Stimulated activated memory B cell treated with anti-CD40 and anti-IgM and Interleukin-4, amounts not matched to agents 10 μg/mL and 1 μg/mL and 100 μg/mL, for 72 hours (primary cell): ENCODE measurements around the gene CABP1.

Experiments
- ATAC-seq: fragments of 150-1000 bp; cut with Tn5 transposase; 2 replicates; pipeline ENCODE4 v1.10.0; 2021
- H3K27ac Mint-ChIP-seq: one replicate; pipeline ENCODE4 v1.8.0; 2022; ENCODE audit warnings: mild to moderate bottlenecking, mixed read lengths
- H3K27me3 Mint-ChIP-seq: one replicate; pipeline ENCODE4 v1.8.0; 2022; ENCODE audit warnings: mixed read lengths
- H3K36me3 Mint-ChIP-seq: one replicate; pipeline ENCODE4 v1.8.0; 2022; ENCODE audit warnings: mixed read lengths
- H3K4me1 Mint-ChIP-seq: one replicate; pipeline ENCODE4 v1.8.0; 2022; ENCODE audit warnings: mixed read lengths
- H3K4me3 Mint-ChIP-seq: one replicate; pipeline ENCODE4 v1.8.0; 2022; ENCODE audit warnings: mild to moderate bottlenecking, moderate library complexity, mixed read lengths
- H3K9me3 Mint-ChIP-seq: one replicate; pipeline ENCODE4 v1.8.0; 2022; ENCODE audit warnings: mixed read lengths

The CABP1 gene

DNA sequence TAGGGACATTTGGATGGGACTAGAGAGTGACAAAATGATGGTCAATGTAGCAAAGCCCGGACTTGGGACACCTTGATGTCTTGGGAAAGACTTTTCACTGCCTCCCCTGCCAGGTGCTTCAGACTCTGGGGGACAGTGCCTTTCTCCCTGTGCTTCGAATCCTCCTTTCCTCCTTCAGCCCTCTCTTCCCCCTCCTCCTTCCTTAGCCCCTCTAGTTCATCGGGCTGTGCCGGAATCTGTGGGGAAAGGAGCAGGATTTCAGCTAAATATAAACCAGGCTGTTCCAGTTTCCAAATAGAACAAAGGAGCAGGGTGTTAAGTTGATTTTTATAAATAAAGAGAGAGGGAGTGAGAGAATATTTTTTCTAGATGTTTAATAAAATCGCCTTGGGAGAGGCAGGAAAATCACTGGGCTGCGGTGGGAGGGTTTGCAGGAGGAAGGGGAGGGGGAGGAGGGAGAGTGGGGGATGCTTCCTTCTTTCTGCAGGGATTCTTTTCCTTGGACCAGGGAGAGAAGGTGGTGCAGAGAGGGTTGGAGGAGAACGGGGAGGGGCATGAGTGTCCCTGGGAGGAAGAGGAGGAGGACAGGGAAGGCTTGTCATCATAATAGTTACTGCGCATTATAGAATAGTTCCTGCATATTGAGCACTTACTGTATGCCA, 21.3 kb upstream of the CABP1 start:
- Mint-ChIP-seq H3K27ac (no peak overlapping the region), H3K9me3 (no peaks in the 10 kb centered on the region), H3K4me3 (no peak overlapping the region), H3K27me3 (peaks cover 47% of the 10 kb centered on the region), H3K4me1 (no peaks in the 10 kb centered on the region), H3K36me3 (no peaks in the 10 kb centered on the region)
- no peak for ATAC-seq

DNA sequence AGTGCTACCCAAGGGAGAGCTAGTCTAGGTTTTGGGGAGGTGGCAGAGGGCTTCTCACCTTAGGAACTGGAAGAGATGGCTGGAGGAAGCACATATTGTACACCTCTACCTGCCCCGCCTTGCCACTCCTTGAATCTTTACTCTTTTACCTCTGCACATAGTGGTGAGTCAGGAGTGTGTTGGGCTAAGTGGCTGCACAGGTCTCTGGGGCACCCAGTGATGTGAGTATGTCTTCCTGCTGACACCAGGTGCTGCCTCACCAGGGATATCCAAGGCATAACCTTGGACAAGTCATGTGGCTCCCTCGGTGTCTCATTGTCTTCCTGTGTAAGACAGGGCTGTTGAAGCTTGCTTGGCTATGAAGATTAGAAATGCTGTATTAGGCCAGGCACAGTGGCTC, 19.8 kb upstream of the CABP1 start:
- Mint-ChIP-seq H3K4me1 (no peaks in the 10 kb centered on the region), H3K36me3 (no peaks in the 10 kb centered on the region), H3K9me3 (no peaks in the 10 kb centered on the region), H3K27me3 (peaks cover 47% of the 10 kb centered on the region), H3K27ac (no peak overlapping the region), H3K4me3 (no peak overlapping the region)
- no peak for ATAC-seq

DNA sequence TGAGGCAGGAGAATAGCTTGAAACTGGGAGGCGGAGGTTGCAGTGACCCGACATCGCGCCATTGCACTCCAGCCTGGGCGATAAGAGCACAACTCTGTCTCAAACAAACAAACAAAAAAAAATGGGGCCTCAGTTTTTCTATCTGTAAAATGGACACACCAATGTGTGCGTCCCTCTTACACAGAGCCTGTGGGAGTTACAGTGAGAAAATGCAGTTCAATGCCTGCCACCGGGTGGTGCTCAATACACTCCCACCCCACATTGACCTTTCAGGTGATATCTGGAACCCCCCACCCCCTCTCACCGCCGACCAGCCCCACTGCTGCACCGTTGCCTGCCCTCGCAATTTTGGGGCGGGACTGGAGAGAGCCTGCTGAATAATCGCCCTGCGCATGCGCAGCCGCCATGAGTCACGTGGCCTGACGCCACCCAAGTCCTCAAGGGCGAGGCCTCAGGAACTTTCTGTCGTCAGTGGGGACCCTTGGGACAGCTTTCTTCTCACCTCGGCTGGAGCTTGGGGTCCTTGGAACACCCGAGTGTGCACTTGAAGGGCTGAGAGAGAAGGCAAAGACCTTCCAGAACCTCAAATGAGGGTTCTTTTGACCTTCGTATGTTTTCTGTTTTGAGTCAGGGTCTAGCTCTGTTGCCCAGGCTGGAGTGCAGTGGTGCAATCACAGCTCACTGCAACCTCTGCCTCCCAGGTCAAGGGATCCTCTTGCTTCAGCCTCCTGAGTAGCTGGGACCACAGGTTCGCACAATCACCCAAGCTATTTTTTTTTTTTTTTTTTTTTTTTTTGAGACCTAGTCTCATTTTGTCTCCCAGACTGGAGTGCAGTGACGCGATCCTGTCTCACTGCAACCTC, 14.6 kb upstream of the CABP1 start:
- H3K9me3 Mint-ChIP-seq = no peaks in the 10 kb centered on the region
- H3K27ac Mint-ChIP-seq = no peak overlapping the region
- H3K27me3 Mint-ChIP-seq = peaks cover 36% of the 10 kb centered on the region
- H3K4me3 Mint-ChIP-seq = peak overlapping the region; percentile 18
- peak; percentile 20 for ATAC-seq
- no peaks in the 10 kb centered on the region for H3K36me3 Mint-ChIP-seq
- H3K4me1 Mint-ChIP-seq = no peaks in the 10 kb centered on the region

DNA sequence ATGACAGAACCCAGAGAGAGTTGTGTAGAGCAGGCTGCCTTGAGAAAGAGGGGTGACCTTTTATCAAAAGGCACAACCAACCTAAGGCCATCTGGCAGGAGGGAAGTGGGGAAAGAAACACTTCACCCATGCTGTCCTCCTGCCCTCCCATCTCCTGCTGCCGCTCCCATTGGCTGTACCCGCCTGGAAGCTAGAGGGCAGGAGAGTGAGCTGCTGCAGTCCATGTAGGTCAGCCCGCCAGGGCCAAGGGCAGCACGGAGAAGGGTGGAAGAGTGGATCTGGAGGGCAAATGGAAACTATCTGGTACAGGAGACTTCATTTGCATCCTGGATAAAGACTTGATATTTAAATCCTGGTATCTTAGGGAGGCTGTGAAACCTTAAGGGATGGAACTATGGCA, 11.5 kb upstream of the CABP1 start:
- ATAC-seq = no peak

DNA sequence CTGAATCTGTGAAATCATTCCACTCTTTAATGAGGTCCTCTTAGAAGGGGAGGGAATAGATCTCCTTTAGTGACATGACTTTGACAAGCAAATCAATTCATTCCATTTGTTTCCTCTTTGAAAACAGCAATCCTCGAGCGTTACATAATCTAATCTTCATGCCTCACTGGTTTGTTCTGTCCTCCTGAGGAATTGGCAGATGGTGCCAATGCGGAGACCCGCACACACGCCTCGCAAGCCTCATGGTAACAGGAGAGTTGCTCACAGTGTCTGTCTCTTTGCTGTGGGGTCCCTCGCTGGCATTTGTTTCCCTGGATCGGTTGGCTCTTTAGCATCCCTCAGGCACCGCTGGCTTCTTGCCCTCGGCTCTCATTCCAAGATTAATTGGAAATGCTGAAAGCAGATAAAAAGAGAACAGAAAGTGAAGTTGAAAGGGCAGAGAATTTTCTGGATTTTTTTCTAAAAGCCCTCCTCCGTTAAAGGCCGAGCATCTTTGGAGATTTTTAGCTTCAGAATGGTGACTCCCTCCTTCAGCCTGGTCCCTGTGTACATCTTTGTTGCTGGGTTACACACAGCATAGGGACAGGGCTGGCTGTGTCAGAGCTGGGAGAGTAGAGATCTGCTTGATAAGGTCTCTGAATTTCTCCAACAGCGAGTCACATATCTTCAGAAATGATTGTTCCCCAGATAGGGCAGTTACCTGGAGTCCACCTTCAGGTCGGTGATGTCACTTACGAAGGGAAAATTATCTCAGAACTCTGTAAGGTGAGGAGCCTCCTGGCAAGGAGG, 10.1 kb upstream of the CABP1 start:
- Mint-ChIP-seq H3K27ac (no peak overlapping the region), H3K9me3 (no peaks in the 10 kb centered on the region)

More for the DNA sequence above, 11.5 kb upstream of the CABP1 start:
- Mint-ChIP-seq H3K27ac (no peak overlapping the region), H3K4me1 (no peaks in the 10 kb centered on the region), H3K36me3 (no peaks in the 10 kb centered on the region), H3K9me3 (no peaks in the 10 kb centered on the region), H3K27me3 (peaks cover 9% of the 10 kb centered on the region), H3K4me3 (no peak overlapping the region)

DNA sequence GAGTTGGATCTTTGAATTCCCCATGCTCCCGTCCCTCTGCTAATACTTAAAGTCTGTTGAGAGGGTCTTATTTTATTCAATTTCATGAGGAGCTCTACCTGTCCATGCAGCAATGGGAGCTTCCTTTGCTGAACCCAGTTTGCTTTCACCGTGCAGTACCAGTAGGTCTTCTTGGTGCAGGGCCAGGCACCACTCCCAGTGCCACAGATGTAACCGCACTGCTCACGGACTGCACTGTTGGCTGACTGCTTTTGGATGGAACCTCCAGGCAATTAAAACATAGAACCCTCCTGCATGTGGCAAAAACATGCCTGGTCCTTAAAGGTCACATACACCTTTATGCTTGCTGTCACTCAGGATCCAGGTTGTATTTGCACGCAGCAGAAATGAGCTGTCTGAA, 9.3 kb upstream of the CABP1 start:
- no peaks in the 10 kb centered on the region for H3K36me3 Mint-ChIP-seq
- ATAC-seq = no peak
- no peaks in the 10 kb centered on the region for H3K4me1 Mint-ChIP-seq
- no peak overlapping the region for H3K4me3 Mint-ChIP-seq
- no peaks in the 10 kb centered on the region for H3K9me3 Mint-ChIP-seq
- H3K27me3 Mint-ChIP-seq = peaks cover 9% of the 10 kb centered on the region
- no peak overlapping the region for H3K27ac Mint-ChIP-seq

More for the DNA sequence above, 10.1 kb upstream of the CABP1 start:
- Mint-ChIP-seq H3K36me3 (no peaks in the 10 kb centered on the region), H3K27me3 (peaks cover 9% of the 10 kb centered on the region), H3K4me3 (no peak overlapping the region), H3K4me1 (no peaks in the 10 kb centered on the region)
- no peak for ATAC-seq

DNA sequence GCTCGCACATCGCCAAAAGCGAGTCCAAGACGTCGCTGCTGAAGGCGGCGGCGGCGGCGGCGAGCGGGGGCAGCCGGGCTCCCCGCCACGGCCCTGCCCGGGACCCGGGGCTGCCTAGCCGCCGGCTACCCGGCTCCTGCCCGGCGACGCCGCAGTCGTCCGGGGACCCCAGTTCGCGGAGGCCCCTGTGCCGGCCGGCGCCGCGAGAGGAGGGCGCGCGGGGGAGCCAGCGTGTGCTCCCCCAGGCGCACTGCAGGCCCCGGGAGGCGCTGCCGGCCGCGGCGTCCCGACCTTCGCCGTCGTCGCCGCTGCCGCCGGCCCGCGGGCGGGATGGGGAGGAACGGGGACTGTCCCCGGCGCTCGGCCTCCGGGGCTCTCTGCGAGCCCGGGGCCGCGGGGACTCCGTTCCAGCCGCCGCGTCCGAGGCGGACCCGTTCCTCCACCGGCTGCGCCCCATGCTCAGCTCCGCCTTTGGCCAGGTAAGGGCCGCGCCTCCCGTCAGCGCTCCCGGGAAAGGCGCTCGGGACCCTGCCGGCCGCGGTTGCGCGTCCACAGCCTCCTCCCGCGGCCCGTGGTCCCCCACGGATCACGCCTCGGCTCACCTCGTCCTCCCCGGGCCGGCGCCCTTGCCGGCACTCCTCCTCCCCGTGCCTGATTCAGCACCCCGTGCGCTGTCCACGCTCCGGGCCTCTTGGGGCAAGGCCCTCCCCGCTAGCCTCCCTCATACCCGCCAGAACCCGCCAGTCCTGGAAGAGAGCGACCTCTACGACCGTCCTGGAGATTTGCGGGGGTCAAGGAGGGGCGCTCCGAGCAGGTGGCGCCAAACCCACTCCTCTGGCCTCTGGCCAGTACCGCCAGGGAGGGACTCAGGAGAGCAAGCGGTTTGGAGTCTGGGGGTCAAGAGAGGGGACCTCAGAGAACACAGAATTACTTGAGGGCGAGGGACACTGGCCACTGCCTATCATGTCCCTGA, 721 bp downstream of the CABP1 start:
- Mint-ChIP-seq H3K27ac (no peak overlapping the region), H3K27me3 (peaks cover 48% of the 10 kb centered on the region), H3K9me3 (no peaks in the 10 kb centered on the region), H3K4me1 (peaks cover 9% of the 10 kb centered on the region), H3K36me3 (no peaks in the 10 kb centered on the region), H3K4me3 (peak overlapping the region; percentile 78)
- ATAC-seq = peak; percentile 75

DNA sequence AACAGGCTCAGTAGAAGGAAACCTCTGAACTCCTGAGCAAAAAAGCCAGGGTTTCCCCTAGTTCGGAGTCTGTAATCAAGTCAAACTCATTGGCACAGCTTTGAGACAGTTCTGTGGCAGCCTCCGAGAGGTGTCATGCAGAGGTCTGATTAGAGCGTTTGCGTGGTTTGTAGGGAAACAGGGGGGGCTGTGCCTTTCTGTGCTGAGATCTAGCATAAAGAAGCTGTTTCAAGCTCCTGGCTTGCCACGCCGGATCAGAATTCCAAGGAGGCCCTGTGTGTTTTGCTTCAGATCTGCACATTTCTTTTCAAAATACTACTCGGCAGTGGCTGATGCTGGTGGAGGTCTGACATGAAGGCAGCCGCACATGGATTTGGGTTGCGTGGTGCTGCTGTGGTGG, 1.7 kb downstream of the CABP1 start:
- no peak for ATAC-seq
- H3K27me3 Mint-ChIP-seq = peaks cover 55% of the 10 kb centered on the region
- no peaks in the 10 kb centered on the region for H3K36me3 Mint-ChIP-seq
- H3K27ac Mint-ChIP-seq = no peak overlapping the region
- H3K4me1 Mint-ChIP-seq = peaks cover 15% of the 10 kb centered on the region
- no peak overlapping the region for H3K4me3 Mint-ChIP-seq
- H3K9me3 Mint-ChIP-seq = no peaks in the 10 kb centered on the region

DNA sequence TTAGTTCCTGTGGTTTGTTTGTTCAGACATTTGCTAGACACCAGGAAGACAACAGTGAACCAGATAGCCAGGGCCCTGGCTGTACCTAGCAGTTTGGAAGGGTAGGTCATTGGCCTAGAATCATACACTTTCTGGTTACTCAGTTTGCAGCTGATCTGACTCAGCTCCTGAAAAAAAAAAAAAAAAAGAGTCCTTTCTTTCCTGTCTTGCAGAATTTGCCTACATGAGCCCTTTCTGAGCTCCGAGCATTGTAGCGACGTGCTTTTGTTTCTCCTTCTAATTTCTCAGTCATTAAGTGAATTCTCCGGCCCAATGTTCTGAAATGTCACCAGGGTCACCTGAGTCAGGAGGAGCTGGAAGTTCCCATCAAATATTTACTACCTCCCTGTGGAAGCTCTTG, 2.4 kb downstream of the CABP1 start:
- Mint-ChIP-seq H3K27ac (no peak overlapping the region), H3K36me3 (no peaks in the 10 kb centered on the region), H3K4me1 (peaks cover 16% of the 10 kb centered on the region), H3K9me3 (no peaks in the 10 kb centered on the region), H3K27me3 (peaks cover 56% of the 10 kb centered on the region), H3K4me3 (no peak overlapping the region)
- ATAC-seq = no peak

DNA sequence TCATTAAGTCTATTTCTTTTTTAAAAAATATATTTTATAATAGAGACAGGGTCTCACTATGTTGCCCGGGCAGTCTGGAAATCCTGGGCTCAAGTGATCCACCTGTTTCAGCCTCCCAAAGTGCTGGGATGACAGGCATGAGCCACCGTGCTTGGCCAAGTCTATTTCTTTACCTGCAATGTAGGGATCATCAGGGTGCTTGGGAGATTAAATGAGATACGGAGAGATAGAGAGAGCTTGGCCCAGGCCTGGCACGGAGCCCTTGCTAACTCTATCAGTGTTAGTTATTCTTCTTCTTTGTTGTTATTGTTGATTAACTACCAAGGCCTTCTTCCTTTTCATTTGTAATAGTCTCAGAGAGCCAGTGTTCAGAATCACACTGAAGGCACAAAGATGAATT, 3.1 kb downstream of the CABP1 start:
- peaks cover 63% of the 10 kb centered on the region for H3K27me3 Mint-ChIP-seq

DNA sequence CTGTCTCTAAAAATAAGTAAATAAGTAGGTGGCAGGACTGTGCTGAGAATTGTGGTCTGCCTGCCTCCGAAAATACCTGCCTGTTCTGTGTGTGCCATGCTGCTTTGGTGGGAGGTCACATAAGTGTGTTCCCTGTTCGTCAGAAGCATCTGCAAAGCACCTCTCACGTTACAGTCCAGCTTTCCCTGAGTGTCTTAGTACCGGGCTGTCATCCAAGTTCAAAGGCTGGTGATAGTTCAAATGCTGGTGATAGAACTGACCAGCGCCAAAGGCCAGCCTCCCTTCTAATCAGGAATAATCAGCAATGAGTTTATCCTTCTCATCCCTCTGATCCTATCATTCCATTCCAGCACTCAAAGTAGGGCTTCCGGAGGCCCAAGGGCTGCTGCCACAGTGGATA, 5.6 kb downstream of the CABP1 start:
- peaks cover 35% of the 10 kb centered on the region for H3K4me1 Mint-ChIP-seq
- H3K27me3 Mint-ChIP-seq = peaks cover 87% of the 10 kb centered on the region
- no peak overlapping the region for H3K4me3 Mint-ChIP-seq
- ATAC-seq = no peak
- H3K27ac Mint-ChIP-seq = no peak overlapping the region
- no peaks in the 10 kb centered on the region for H3K36me3 Mint-ChIP-seq
- no peaks in the 10 kb centered on the region for H3K9me3 Mint-ChIP-seq

More for the DNA sequence above, 3.1 kb downstream of the CABP1 start:
- H3K4me1 Mint-ChIP-seq = peaks cover 23% of the 10 kb centered on the region
- no peaks in the 10 kb centered on the region for H3K9me3 Mint-ChIP-seq
- no peaks in the 10 kb centered on the region for H3K36me3 Mint-ChIP-seq
- ATAC-seq = no peak
- no peak overlapping the region for H3K27ac Mint-ChIP-seq
- no peak overlapping the region for H3K4me3 Mint-ChIP-seq

DNA sequence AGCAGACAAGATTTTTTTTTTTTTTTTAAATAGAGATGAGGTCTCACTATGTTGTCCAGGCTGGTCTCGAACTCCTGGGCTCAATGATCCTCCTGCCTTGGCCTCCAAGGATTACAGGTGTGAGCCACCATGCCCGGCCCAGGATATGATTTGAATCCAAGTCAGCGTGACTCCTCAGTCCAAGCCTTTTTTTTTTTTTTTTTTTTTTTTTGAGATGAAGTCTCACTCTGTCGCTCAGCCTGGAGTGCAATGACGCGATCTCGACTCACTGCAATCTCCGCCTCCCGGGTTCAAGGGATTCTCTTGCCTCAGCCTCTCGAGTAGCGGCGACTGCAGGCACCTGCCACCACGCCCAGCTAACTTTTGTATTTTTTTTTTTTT, 6.9 kb downstream of the CABP1 start:
- H3K4me1 Mint-ChIP-seq = peaks cover 26% of the 10 kb centered on the region
- H3K9me3 Mint-ChIP-seq = no peaks in the 10 kb centered on the region
- H3K36me3 Mint-ChIP-seq = no peaks in the 10 kb centered on the region
- H3K27ac Mint-ChIP-seq = no peak overlapping the region
- no peak overlapping the region for H3K4me3 Mint-ChIP-seq
- ATAC-seq = no peak
- peaks cover 74% of the 10 kb centered on the region for H3K27me3 Mint-ChIP-seq

DNA sequence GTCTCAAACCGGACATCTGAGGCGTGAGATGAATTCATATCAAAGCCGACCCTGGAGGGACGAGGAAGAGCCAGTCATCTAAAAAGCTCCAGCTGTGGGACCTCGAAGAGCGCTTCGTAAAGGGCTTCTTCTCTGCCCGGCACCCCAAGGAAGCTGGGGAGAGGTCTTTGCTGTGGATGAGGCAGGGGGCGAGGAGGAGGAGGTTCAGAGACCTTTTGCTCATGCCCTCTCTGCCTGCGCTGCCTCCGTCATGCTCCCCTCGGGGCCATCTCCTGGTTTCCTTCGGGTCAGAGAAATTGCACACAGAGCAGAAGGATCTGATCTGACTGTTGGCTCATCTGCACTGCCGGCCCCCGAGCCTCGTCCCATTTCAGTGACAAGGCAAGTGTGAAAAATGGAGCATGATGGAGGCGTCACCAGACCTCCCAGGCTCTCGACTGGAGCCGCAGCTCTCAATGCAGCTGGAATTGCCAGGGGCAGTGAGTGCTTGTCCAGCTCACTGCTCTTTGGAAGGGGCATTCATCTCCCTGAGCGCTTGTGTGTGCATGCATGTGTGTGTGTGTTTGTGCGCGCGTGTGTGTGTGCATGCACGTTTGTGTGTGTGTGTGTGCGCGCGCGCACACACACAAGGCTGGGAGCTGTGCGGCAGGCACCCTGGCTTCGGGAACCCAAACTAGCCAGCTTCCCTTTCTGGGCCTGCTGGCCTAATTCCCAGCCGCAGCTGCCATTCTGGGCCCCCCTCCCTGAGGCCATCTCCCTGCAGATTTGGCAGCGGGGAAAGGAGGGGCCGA, 9.2 kb downstream of the CABP1 start:
- ATAC-seq = no peak
- Mint-ChIP-seq H3K36me3 (no peaks in the 10 kb centered on the region), H3K9me3 (no peaks in the 10 kb centered on the region), H3K27ac (peak overlapping the region; percentile 41), H3K4me1 (peaks cover 26% of the 10 kb centered on the region), H3K4me3 (peak overlapping the region; percentile 34), H3K27me3 (peaks cover 72% of the 10 kb centered on the region)

DNA sequence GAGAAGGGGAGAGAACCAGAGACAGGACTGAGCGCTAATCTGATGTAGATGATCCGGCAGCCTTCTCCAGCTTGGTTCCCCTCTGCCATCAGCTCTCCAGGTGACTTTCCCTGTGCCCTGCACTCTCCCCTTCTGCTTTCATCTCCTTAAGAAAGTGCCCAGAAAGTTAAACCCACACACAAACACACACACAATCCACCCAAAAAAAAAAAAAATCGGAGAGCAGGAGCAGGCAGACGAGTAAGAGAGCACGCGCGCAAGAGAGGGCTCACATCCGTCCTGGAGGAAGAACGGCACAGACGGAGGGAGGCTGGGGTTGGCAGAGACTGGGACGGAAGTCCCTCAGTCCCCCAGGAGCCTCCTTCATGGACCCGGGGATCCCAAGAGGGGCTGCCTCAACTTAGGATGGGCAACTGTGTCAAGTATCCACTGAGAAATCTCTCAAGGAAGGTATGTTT, 9.8 kb downstream of the CABP1 start:
- peaks cover 26% of the 10 kb centered on the region for H3K4me1 Mint-ChIP-seq
- peaks cover 72% of the 10 kb centered on the region for H3K27me3 Mint-ChIP-seq
- H3K4me3 Mint-ChIP-seq = no peak overlapping the region
- no peaks in the 10 kb centered on the region for H3K9me3 Mint-ChIP-seq
- no peaks in the 10 kb centered on the region for H3K36me3 Mint-ChIP-seq
- ATAC-seq = no peak
- H3K27ac Mint-ChIP-seq = no peak overlapping the region
